ENCODE data around the gene PIP5K1B.
"Not testable (repeated sequence)": the region's sequence is repeated elsewhere in the genome, so short reads cannot be mapped to it uniquely, and the experiment has no call there.

The PIP5K1B gene

DNA sequence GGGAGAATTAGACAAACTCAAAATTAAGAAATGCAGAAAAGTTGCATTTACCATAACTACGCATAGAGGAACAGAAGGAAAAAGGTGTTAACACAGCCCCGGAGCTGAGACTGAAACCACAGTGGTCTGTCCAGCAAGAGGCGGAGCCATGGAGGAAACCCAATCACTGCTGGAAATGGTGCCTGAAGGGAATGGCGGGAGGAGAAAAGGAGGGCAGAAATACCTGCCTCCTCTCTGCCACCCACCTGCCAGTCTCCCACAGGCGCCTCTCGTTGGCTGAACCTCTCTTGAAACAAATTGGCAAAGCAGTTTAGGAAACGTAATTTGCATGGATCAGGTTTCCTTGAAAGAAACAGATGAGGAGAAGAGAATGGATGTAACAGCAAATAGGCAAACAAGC lies 318.6 kb downstream of the PIP5K1B start:
- no peak for DNase-seq

DNA sequence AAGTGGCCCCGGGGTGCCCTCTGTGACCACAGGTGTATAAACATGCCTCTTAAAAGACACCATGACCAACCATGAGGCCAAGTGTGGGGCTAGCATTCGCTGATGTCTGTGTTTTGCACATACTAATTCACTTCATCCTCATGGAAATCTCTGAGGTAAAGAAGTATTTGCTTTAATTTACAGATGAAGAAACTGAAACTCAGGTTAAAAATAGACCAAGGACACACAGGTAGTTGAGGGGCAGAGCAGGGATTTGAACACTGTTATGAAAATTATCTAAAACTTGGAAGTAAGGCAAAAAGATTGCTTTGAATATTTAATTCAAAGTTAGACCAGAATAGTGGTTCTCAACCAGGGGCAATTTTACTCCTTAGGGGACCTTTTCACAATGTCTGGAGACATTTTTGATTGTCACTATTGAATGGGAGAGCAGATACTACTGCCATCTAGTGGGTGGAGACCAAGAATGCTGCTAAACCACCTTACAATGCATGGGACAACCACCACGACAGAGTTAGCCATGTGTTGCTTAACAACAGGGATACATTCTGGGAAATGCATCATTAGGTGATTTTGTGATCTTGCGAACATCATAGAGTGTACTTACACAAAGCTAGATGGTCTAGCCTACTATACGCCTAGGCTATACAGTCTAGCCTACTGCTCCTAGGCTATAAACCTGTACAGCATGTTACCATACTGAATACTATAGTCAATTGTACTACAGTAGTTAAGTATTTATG lies 322.5 kb downstream of the PIP5K1B start:
- DNase-seq = peak in 8 of 56 donors; percentile 4 to 50 (median 22)

DNA sequence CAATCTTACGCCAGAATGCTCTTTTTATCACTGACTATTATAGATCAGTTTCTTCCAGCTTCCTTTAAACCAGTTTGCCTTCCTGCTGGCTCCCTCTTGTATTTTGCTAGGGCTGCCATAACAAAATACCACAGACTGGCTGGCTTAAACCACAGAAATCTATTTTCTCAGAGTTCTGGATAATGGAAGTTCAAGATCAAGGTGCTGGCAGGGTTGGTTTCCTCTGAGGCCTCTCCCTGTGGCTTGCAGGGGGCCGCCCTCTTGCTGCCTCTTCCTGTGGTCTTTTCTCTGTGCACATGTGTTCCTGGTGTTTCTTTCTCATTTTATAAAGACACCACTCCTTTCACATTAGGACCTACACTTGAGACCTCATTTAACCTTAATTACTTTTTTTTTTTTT lies 323.7 kb downstream of the PIP5K1B start:
- no peak for DNase-seq

DNA sequence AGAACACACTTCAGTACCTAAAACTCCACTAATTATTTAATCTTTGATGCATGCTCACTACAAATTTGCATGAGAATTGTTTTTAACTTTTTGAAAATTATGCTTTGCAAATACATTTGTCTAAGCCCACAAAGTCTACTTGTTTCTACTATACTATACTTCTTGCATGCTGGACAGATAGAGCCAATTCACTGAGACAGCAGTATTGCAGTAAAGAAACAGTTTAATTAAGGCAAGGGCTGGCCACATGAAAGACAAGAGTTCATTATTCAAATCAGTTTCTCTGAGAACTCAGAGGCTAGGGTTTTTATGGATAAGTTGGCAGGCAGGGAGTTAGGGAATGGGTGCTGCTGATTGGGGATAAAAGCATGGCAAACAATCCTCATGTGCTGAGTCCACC lies 324.5 kb downstream of the PIP5K1B start:
- DNase-seq = no peak

DNA sequence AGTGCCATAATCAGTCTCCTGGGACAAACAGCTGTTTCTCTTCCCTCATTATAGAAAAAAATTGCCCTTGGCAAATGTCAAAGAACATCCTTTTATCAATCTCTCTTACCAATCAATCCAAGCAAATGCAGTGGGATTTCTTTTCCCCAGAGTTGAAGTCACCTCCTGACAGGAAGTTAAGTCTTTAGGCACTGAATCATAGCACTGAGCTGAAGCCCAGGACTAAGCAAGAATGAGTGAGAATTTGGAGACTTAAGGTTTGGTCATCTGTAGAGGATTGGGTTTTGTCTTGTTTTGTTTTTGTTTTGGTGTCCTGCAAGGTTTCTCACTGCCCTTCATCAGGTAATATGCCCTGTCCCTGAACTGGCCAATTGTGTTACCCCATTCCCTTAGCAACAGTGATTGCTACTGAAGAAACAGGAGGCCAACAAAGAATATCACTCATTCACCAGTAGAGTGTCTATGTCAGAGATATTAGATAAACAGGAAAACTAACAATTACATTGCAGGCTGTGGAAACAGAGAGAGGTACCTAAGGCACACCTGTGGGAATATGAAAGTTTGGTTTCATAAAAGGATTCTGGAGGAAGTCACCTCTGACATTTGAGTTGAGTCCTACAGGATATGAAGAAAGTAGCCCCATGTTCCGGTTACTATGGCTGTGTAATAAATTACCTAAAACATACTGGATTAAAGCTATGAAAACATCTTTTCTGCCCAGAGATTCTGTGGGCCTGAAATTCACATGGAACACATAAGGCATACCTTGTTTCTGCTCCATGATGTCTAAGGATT lies 326.0 kb downstream of the PIP5K1B start:
- DNase-seq = no peak

DNA sequence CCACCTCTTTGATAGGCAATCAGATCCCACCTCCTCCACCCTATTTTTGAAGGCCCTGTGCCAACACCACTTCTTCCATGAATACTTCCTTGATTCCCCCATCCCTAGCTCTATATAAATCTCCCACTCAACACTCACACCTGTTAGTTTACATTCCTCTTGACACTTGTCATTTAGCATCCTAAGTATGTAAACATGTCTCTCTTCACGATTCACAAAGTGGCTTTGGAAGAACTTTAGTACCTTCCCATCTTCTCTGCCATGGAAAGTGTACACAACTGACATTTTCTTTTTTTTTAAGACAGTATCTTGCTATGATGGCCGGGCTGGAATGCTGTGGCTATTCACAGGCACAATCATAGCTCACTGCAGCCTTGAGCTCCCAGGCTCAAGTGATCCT lies 329.0 kb downstream of the PIP5K1B start:
- DNase-seq = no peak

DNA sequence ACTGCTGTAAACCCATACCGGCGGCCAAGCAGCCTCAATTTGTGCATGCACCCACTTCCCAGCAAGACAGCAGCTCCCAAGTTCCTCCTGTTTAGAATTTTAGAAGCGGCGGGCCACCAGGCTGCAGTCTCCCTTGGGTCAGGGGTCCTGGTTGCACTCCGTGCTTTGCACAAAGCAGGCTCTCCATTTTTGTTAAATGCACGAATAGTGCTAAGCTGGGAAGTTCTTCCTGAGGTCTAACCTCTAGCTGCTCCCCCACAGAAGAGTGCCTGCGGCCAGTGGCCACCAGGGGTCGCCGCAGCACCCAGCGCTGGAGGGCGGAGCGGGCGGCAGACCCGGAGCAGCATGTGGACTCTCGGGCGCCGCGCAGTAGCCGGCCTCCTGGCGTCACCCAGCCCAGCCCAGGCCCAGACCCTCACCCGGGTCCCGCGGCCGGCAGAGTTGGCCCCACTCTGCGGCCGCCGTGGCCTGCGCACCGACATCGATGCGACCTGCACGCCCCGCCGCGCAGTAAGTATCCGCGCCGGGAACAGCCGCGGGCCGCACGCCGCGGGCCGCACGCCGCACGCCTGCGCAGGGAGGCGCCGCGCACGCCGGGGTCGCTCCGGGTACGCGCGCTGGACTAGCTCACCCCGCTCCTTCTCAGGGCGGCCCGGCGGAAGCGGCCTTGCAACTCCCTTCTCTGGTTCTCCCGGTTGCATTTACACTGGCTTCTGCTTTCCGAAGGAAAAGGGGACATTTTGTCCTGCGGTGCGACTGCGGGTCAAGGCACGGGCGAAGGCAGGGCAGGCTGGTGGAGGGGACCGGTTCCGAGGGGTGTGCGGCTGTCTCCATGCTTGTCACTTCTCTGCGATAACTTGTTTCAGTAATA lies 330.6 kb downstream of the PIP5K1B start, which contains the start of gene FXN:
Gene FXN (plus strand): TSS at position 315 of the 871 bp plus-strand sequence. CDS start 31 bp downstream, at position 346.
- DNase-seq = peak in 54 of 56 donors; percentile 10 to 85 (median 68)

DNA sequence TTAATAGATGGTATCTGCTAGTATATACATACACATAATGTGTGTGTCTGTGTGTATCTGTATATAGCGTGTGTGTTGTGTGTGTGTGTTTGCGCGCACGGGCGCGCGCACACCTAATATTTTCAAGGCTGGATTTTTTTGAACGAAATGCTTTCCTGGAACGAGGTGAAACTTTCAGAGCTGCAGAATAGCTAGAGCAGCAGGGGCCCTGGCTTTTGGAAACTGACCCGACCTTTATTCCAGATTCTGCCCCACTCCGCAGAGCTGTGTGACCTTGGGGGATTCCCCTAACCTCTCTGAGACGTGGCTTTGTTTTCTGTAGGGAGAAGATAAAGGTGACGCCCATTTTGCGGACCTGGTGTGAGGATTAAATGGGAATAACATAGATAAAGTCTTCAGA lies 331.3 kb downstream of the PIP5K1B start:
- DNase-seq = peak in 1 of 56 donors; percentile 49

DNA sequence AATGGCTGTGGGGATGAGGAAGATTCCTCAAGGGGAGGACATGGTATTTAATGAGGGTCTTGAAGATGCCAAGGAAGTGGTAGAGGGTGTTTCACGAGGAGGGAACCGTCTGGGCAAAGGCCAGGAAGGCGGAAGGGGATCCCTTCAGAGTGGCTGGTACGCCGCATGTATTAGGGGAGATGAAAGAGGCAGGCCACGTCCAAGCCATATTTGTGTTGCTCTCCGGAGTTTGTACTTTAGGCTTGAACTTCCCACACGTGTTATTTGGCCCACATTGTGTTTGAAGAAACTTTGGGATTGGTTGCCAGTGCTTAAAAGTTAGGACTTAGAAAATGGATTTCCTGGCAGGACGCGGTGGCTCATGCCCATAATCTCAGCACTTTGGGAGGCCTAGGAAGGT lies 331.8 kb downstream of the PIP5K1B start:
- DNase-seq = no peak

DNA sequence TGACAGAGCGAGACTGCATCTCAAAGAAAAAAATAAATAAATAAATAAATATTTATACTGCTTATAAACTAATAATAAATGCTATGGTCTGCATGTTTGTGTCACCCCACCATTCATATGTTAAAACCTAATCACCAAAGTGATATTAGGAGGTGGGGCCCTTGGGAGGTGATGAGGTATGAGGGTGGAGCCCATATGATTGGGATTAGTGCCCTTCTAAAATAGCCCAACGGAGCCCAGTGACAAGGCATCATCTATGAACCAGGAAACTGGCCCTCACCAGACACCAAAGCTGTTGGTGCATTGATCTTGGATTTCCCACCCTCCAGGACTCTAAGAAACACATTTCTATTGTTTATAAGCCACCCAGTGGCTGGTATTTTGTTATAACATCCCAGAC lies 335.6 kb downstream of the PIP5K1B start:
- no peak for DNase-seq

DNA sequence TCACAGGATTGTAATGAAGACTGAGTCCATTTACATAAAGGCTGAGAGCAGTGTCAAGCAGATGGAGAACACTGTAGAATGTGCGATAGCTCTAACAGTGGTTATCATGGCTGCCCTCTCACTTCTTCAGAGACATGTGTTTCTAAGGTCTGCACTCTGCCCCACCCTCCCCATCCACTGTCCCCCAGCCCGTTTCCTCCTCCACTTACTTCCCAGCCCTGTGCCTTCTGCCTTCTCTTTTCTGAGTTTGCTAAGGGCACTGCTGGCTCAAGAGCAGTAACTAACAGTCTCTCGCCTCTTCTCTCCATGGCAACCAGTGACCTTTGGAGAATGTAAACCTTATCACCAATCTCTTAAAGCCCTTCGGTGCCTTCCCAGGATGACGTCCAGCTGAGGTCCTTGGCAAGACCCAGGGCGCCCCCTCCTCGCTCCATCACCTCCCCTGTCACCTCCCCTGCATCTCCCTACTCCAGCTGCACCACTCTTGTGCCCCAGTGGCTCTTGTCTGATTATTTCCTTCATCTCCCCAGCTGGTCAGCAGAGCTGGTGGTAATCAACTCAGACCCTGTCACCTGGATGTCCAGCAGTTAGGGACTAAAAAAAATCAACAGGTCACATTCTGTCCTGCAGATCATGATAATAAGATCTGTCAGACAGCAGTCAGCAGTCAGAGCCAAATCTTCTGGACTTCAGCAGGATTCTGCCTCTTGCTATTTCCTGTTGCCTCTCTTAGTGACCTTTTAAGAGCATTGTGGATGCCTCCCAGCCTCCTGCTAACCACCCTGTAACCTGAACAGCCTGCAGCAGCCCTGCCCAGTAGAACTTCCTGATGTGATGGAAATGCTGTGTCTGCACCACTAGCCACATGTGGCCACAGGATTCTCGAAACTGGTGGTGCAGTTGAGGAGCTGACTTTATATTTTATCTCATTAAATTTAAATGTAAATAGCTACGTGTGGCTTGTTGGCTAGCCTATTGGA lies 339.5 kb downstream of the PIP5K1B start:
- DNase-seq = no peak

DNA sequence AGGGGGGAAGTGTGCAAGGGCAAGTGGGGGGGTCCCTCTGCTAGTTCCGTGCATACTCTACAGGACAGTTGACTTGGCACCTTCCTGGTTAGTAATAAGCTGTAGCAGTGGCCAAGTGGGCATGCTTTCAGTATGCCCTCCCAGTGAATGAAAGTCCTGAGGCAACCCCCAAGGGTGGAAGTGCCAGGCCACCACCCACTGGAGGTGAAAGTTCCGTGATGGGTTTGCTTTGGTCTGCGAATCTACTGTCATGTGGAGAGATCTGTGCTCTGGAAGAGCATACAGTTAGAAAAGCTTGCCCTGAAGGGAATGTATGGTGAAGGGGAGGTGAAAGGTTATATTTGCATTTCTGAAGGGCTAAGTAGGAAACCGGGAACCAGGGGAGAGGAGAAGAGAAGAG lies 340.8 kb downstream of the PIP5K1B start:
- no peak for DNase-seq

DNA sequence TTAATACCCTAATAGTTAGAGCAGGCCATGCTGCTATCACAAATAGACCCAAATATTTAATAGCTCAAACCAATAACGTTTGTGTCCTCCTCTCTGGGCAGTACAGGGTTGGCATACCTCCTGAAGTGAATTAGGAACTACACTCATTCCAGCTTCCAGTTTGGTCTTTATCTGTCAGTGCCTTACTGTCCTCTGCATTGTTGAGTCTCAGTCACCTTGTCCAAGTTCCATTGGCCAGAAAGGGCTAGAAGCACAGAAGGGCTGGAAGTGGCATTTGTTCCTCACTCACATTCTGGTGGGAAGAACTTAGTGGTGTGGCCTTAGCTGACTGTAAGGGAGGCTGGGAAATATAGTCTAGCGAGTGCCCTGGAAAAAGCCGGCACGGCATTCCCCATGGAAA lies 341.7 kb downstream of the PIP5K1B start:
- no peak for DNase-seq

DNA sequence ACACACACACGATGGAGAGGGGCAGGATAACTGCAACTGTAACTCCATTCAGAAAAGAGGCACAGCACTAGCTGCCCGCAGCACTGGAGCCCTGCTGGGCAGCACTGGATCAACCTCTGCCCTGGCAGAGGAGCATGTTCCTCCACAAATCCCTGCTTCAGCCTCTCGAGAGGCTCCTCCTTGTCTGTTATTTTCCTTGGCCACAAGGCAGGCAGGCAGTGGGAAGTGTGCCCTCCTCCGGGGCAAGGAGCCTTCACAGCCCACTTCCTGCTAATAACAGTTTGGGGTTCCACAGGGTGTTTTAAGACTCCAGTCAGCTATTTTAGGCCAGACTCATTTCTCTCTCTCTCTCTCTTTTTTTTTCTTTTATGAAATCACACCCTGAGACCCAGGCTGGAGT lies 342.3 kb downstream of the PIP5K1B start:
- peak in 1 of 56 donors; percentile 3 for DNase-seq

DNA sequence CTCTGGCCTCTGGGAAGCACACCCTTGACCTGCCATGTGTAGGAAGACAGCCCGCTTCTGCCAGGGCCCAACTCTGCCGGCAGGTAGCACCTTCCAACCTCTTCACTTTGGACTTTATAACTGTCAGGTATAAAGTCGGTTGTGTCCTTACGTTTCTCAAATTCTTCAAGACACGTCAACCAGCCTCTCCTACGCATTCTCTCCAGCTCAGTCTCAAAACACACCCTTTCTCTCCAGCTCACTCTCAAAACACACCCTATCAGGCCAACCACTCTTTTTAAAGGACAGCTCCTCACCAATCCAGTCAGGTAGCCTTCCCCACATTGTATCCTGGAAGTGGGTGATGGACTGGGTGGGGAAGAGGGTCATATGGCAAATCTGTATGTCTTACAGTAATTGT lies 344.1 kb downstream of the PIP5K1B start:
- no peak for DNase-seq

DNA sequence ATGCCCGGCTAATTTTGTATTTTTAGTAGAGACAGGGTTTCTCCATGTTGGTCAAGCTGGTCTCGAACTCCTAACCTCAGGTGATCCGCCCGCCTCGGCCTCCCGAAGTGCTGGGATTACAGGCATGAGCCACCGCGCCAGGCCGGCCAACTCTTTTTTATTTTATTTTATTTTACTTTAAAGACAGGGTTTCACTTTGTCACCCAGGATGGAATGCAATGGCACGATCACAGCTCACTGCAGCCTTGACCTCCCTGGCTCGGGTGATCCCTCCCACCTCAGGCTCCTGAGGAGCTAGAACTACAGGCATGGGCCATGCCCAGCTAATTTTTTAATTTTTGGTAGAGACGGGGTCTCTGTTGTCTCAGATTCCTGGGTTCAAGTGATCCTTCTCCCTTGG lies 345.9 kb downstream of the PIP5K1B start:
- DNase-seq = not testable (repeated sequence)

DNA sequence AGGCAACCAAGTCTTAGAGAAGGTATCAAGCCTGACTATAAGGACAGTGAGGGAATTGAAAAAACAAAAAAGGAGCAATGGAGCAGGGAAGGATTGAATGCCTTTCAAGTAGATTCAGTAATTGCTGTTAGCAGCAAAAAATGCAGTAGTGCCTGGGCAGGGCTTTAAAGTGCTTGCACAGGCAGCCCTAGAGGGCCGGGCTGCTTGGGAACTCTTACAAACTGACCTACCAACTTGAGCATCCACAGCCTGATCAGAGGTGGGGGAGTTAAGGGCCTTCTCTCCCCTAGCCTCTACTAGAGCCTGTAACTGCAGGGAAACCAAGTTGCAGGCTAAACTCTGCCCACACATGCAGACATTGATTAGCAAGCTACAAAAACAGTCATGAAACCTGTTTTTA lies 349.9 kb downstream of the PIP5K1B start:
- DNase-seq = no peak

DNA sequence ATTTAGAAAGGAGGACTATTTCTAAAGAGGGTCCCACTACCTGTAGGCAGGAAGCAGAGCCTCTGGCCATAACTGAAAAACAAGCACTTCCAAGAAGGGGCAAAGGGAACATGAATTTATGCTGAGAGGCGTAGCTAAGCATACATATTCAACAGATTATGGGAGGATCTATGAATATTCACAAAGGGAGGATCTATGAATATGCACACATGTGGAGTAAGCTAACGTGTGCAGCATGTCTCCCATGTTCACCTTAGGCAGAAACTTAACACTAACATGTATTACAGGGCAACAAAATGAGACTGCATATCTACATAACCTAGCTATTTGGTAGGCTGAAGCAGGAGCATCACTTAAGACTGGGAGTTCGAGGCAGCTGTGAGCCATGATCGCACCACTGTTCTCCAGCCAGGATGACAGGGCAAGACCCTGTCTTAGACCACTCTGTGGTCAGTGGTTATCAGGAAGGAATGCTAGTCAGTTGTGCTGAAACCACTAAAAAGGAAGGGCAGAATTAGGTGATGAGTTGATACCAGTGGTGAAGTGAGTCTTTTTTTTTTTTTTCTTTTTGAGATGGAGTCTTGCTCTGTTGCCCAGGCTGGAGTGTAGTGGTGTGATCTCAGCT lies 351.3 kb downstream of the PIP5K1B start:
- no peak for DNase-seq

DNA sequence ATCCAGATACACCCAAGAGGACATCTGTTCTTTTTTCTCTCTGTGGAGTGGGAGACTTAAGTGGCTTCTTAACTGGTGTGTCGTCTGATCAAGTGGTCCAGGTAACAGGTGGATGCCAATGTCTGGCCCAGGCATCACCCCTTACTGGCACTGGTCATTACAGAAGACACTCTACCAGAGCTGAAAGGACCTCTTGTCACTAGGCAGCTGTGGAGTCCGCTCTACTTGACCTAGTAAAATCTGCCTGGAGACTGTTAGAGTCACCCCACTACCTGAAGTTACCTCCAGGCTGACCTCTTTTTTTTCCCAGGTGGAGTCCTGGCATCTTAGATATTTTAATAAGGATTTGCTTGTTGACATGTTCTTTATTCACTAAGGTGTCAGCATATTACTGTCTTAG lies 353.1 kb downstream of the PIP5K1B start:
- DNase-seq = no peak

Data from amygdala (tissue), 56 donors.